GM19240 (cell line): ENCODE data around the gene APBB2.
"Not testable (repeated sequence)": the region's sequence is repeated elsewhere in the genome, so short reads cannot be mapped to it uniquely, and the experiment has no call there.

Source experiments
- DNase-seq: peaks from one replicate; pipeline ENCODE4 v3.0.0; 2011; ENCODE audit warnings: low spot score; ENCODE audit not compliant: insufficient read length

The APBB2 gene

GRCh38 chr4:41029098-41029497 lies 185.2 kb downstream of the APBB2 start:
- DNase-seq = no peak

GRCh38 chr4:41028392-41029076 lies 185.8 kb downstream of the APBB2 start:
- no peak for DNase-seq

GRCh38 chr4:41026971-41027370 lies 187.4 kb downstream of the APBB2 start:
- no peak for DNase-seq

DNA sequence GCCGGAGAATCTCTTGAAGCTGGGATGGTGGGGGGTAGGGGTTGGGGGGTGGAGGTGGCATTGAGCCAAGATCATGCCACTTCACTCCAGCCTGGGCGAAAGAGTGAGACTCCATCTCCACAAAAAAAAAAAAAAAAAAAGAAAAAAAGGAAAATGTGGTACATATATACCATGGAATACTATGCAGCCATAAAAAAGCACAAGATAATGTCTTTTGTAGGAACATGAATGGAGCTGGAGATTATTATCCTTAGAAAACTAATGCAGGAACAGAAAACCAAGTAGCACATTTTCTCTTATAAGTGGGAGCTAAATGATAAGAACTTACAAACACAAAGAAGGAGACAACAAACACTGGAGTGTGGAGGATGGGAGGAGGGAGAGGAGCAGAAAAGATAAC lies 188.5 kb downstream of the APBB2 start:
- DNase-seq = no peak

DNA sequence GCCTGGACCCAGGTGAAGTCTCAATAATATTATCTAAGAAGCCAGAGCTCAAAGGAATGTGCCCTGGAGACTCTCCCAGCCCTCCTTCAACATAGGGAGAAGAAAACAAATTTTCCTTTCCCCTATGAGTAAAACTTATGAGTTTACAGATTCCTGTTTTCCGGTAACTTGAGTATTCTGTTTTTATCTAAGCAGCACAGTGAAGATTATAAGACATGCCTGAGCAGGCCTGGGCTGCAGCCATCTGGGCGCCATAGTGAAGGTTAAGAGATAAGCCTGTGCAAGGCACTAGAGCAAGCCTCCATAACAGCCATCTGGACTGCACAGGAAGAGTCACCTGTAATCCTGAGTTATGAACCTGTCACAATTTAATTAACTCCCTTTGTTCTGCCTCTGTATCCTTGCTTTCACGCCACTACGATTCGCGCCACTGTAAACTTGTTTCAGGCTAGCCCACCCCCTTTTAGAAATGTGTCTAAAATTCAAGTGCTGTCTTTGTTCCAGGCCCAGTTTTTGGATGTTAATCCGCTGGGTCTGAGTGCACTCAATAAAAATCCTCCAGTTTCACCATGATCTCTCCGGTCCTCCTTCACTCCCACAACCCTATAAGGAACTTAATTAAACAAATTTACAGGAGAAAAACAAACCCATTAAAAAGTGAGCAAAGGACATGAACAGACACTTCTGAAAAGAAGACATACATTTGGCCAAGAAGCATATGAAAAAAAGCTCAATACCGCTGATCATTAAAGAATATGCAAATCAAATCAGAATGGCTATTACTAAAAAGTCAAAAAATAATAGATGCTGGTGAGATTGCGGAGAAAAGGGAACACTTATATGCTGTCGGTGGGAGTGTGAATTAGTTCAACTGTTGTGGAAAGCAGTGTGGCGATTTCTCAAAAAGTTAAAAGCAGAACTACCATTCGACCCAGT lies 189.5 kb downstream of the APBB2 start:
- no peak for DNase-seq

DNA sequence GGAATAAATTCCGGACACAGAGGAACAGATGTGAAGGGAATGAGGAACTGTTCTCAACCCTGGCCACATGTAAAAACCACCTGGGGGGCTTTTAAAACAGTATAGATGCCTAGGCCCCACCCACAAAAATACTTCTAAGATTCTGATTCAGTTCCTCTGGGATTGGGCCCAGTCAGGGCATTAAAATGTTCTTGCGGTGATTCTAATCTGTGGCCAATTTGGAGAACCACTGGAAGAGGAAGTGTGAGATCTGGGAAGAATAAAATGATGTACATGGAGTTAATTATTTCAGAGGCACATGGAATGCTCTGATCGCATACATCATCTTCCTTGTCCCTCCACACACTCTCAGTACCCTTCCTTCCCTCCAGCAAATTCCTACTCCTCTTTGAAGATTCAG lies 192.2 kb downstream of the APBB2 start:
- no peak for DNase-seq

DNA sequence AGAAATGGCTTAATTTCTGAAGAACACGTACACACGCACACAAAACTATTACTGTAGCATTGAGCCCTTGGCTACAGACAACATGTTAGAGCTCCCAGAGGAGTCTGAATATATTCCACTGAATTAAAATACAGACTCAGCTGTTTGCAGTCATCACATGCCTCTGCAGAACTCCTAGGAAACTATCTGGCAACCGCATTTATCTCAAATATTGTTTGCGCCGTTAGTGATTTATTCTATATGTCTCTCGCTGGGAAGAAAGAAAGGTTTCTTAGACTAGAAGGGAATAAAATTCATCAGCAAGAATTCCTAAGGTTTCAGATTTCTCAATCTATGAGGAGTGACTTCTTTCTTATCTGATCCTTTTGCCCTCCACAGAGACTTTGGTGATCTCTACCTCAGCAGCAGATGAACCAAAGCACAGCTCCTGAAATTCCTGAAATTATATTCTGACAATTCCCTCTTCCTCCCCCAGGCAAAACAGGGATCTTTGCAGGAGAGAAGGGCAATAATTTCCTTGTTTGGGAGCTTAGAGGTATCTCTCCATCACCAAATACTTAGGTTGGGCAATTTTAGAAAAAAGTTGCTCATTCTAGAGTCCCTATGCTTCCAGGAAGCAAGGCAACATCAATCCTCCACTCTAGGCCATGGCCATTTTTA lies 199.2 kb downstream of the APBB2 start:
- no peak for DNase-seq

GRCh38 chr4:41014158-41014557 lies 200.2 kb downstream of the APBB2 start:
- no peak for DNase-seq

DNA sequence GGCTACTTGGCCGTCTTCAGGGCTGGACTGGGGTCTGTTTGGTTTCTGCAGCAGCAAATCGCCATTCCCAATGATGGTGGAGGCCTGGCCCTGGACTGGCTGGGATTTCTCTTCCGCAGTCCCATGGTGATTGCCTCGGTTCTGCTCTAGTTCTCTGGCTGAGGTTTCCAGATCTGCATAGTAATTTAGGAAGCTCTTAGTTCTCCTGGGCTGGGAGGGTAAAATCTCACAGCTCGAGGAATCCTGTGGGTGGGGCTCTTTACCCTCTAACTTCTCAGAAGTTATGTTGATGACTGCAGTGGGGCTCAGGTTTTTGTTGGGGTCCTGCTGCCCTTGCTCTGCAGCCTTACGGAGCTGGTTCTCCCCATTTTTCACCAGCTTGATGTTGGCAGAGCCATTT lies 200.6 kb downstream of the APBB2 start:
- no peak for DNase-seq

DNA sequence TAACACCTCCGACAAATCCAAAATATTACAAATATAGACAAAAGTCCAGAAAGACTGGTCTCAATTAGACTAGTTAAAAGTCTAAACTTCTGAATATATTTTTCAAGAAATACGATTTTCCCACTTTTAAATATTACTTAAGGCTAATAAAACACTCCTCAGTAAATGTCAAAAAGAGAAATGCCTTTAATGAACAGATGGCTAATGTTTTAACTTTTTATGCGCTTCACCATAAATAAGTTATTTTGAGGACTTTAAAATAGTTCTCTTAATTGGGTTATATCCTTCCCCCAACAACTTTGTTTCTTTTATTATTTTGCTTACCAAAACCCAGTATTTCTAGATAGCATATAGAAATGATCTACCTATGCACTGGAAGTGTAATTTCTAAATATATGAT lies 201.4 kb downstream of the APBB2 start:
- no peak for DNase-seq

GRCh38 chr4:41012293-41012692 lies 202.0 kb downstream of the APBB2 start:
- no peak for DNase-seq

GRCh38 chr4:41009411-41009810 lies 204.9 kb downstream of the APBB2 start:
- DNase-seq = no peak

GRCh38 chr4:41006141-41006540 lies 208.2 kb downstream of the APBB2 start:
- no peak for DNase-seq

DNA sequence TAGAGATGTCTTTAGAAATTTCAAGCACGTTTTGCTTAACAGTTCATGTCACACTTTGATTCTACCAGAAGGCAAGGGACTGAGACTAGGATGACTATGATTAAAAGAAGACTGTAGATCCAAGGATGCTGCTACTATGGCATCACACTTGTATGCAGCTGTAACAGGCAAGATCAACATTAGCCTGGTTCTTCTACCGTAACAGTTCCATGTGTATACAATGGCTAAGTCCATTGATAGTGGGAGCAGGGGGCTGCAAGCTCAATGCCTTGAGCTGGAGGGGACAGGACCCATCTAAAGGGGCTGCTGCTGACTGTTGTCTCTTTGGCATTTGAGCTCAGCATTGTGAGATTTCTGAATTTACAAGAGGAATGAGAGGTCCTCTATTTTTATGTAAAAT lies 212.0 kb downstream of the APBB2 start:
- DNase-seq = no peak

- no peak for DNase-seq
Observed at GRCh38 chr4:41000356-41000755, 214.0 kb downstream of the APBB2 start.

DNA sequence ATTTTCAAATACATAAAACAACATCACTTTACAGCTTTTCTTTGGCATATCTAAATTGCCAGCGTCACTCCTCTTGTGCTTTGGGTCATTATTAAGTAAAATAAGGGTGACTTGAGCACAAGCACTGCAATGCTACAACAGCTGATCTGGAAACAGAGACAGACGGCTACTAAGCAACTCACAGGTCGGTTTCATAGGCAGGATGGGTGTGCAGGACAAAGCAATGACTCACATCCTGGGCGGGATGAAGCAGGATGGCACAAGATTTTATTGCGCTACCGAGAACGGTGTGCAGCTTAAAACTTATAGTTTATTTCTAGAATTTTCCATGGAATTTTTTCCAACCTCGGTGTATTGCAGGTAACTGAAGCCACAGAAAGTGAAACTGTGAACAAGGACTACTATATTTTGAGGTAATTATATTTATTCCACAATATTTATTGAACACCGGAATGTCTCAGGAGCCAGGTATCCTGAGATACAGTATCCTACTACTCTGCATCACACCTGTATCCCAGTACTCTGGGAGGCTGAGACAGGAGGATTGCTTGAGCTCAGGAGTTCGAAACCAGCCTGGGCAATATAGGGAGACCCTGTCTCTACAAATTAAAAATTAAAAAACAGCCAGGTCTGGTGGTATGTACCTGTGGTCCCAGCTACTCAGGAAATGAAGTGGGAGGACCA lies 215.5 kb downstream of the APBB2 start:
- DNase-seq = no peak

GRCh38 chr4:40995850-40996249 lies 218.5 kb downstream of the APBB2 start:
- DNase-seq = no peak

DNA sequence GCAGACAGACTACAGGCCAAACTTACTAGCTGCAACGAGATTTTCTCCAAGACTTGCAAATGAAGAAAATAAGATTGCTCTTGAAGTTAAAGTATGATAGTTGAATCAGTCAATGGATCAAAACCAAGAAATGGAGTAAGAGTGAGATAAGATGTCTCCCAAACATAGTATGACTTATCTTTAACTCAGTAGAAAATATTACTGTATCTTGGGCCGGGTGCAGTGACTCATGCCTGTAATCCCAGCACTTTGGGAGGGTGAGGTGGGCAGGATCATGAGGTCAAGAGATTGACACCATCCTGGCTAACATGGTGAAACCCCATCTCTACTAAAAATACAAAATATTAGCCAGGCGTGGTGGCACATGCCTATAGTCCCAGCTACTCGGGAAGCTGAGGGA lies 220.0 kb downstream of the APBB2 start:
- DNase-seq = not testable (repeated sequence)

DNA sequence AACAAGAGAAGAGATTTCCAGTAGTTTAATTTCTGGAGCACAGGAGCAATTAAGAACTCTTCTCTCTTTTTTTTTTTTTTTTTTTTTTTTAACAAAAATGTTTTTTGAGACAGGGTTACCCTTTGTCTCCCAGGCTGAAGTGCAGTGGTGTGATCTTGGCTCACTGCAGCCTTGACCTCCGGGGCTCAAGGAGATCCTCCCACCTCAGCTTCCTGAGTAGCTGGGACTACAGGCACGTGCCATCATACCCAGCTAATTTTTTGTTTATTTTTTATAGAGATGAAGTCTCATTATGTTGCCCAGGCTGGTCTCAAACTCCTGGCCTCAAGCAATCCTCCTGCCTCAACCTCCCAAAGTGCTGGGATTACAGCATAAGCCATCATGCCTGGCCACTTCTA lies 221.0 kb downstream of the APBB2 start:
- not testable (repeated sequence) for DNase-seq

DNA sequence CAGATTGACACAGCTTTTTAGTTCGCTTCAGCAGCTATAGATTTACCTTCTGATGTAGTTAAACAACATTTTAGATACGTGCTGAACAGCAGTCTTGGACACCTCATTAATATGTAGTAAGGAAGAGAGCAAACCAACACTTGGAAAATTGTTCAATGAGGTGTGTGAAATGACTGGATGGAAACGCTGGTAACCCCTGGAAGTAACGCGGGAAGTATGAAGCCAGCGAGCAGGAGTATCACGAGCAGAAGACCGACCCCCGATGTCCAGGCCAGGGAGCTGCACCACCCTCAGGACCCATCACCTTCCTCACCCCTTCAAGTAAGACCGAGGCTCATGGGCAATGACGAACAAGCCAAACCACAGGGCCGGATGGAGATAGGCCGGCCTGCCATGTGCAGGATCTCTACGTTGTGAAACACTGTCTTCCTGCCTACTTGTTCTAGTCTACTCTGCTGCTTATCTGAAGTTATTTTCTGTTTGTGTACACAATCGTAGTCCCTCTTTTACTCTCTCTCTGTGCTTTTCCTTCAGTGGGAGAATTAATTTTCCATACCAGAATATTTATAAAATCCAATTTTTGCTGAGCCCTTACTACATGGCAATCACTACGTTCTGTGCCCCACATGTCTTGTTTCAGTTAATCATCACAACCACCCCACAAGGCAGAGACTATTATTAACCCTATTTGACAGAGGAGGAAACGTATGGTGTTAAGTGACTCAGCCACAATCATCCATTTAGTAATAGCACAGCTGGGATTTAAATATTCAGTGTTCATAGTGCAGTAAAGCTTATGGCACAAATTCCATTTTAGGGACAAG lies 221.7 kb downstream of the APBB2 start:
- peak; percentile 18 for DNase-seq

GRCh38 chr4:40991908-40992307 lies 222.4 kb downstream of the APBB2 start:
- DNase-seq = no peak
